OCI-LY3 (cell line): Measurements from ENCODE around the gene LBX2.

Experiments used
- CTCF ChIP-seq: fragments of 200-600, 300-600 bp; sonication (generic); IDR thresholded peaks from 2 replicates; pipeline ENCODE4 v1.5.1; 2014; ENCODE audit warnings: antibody characterized with exemption, low read length, low read depth
- EZH2phosphoT487 ChIP-seq: fragments of 200-600 bp; shearing (Covaris generic); IDR thresholded peaks from 2 replicates; pipeline ENCODE4 v1.6.1; 2018; ENCODE audit warnings: antibody characterized with exemption, mixed run types, low read depth

GRCh38 chr2:74512744-74513604 is 13.6 kb upstream of the LBX2 start:
- no peak for TF ChIP-seq EZH2phosphoT487
- no peak for TF ChIP-seq CTCF
